Transverse colon (tissue), 4 donors: ENCODE results near the gene CDH26.

Experiments
- CTCF ChIP-seq, 5 experiments: fragments of 200-600 bp in 3 of 5; fragments of 450-650 bp in 2 of 5; sonication (generic) in 3 of 5; IDR thresholded peaks; 1 replicate in 2 of 5; 2 replicates in 3 of 5; pipeline ENCODE4 v1.5.1; 2016 to 2017; ENCODE audit warnings: antibody characterized with exemption in 5 of 5, inconsistent platforms in 3 of 5, mild to moderate bottlenecking in 2 of 5, moderate library complexity in 1 of 5
- EP300 ChIP-seq: sonication (generic); formaldehyde crosslinking; IDR thresholded peaks from one replicate; pipeline ENCODE4 v1.6.1; 2017; ENCODE audit warnings: antibody characterized with exemption, low read depth
- POLR2A ChIP-seq: fragments of 450-650 bp; IDR thresholded peaks from one replicate; pipeline ENCODE4 v1.6.1; 2016; ENCODE audit warnings: antibody characterized with exemption, mild to moderate bottlenecking, moderate library complexity
- POLR2AphosphoS5 ChIP-seq, 3 donors: sonication (generic); formaldehyde crosslinking; IDR thresholded peaks; one replicate each; pipeline ENCODE4 v1.6.1; 2016; ENCODE audit warnings: antibody characterized with exemption in 3 of 3

- TF ChIP-seq POLR2AphosphoS5 (IDR thresholded peaks at IDR 0.05) (no peak), CTCF (IDR thresholded peaks at IDR 0.05) (no peak), POLR2A (no peak), EP300 (no peak)
These were observed 20.0 kb upstream of the CDH26 start for GRCh38 chr20:59938221-59938620.
